Upper lobe of left lung (tissue), 6 donors: ENCODE data around the gene ARNT2. TPM values are rescaled to one million over a fixed set of nuclear protein-coding genes. Genes with fewer than 3 reads are reported as not detected.
"Not testable (repeated sequence)": the region's sequence is repeated elsewhere in the genome, so short reads cannot be mapped to it uniquely, and the experiment has no call there.

Source experiments
- ATAC-seq, 2 donors: fragments of 200-7000 bp; cut with Tn5 transposase; one replicate each; pipeline ENCODE4 v1.9.1; 2022; ENCODE audit warnings: mild to moderate bottlenecking in 2 of 2, moderate library complexity in 2 of 2; ENCODE audit not compliant: low FRiP score in 2 of 2
- DNase-seq, 2 donors: peaks; one replicate each; pipeline ENCODE4 v3.0.0-alpha.2; 2019 to 2020
- H3K27ac ChIP-seq, 4 donors: fragments of 200-600 bp; sonication (generic); one replicate each; pipeline ENCODE4 v1.5.1; 2016 to 2019
- H3K27me3 ChIP-seq, 4 donors: fragments of 200-600 bp; sonication (generic); one replicate each; pipeline ENCODE4 v1.5.1; 2017 to 2019
- H3K36me3 ChIP-seq, 4 donors: fragments of 200-600 bp; sonication (generic); one replicate each; pipeline ENCODE4 v1.5.1; 2016 to 2019
- H3K4me1 ChIP-seq, 4 donors: fragments of 200-600 bp; sonication (generic); one replicate each; pipeline ENCODE4 v1.5.1; 2018 to 2019
- H3K4me3 ChIP-seq, 4 donors: fragments of 200-600 bp; sonication (generic); one replicate each; pipeline ENCODE4 v1.5.1; 2017 to 2019; ENCODE audit warnings: mild to moderate bottlenecking in 2 of 4, moderate library complexity in 1 of 4
- H3K9me3 ChIP-seq, 4 donors: fragments of 200-600 bp; sonication (generic); one replicate each; pipeline ENCODE4 v1.5.1; 2018 to 2019
- EP300 ChIP-seq, 4 donors: sonication (generic); formaldehyde crosslinking; IDR thresholded peaks; one replicate each; pipeline ENCODE4 v1.5.1; 2017; ENCODE audit warnings: antibody characterized with exemption in 4 of 4, control low read depth in 2 of 4
- POLR2A ChIP-seq, 4 donors: fragments of 450-650 bp; IDR thresholded peaks; one replicate each; pipeline ENCODE4 v1.5.1; 2016 to 2017; ENCODE audit warnings: antibody characterized with exemption in 4 of 4, mild to moderate bottlenecking in 2 of 4
- POLR2AphosphoS5 ChIP-seq, 2 donors: sonication (generic); formaldehyde crosslinking; IDR thresholded peaks; one replicate each; pipeline ENCODE4 v1.5.1; 2017; ENCODE audit warnings: antibody characterized with exemption in 2 of 2
- WGBS, 2 donors: methylation state at CpG; one replicate each; pipeline ENCODE4 v1.1.5; 2017 to 2018; 5-methylcytosine and 5-hydroxymethylcytosine counted together
- total RNA-seq, 6 donors: library from RNA; depleted of rRNA in 4 of 6; stranded (reverse); fragments of >200 nt in 4 of 6; gene quantifications; one replicate each; pipeline versions ENCODE4 v1.1.0 to v1.2.1, GENCODE V29; 2016 to 2021
- TF ChIP-seq, protein P1 (sequence below), 6 experiments: fragments of 450-650 bp in 4 of 6; fragments of 200-600 bp in 2 of 6; sonication (generic) in 2 of 6; IDR thresholded peaks; one replicate each; pipeline ENCODE4 v1.5.1; 2016 to 2019; ENCODE audit warnings: antibody characterized with exemption in 6 of 6
- donor health status: DM: no; HTN: no; CAD: no; lungs with moderate emphysema.
- donor health status: DM: no; HTN: yes; CAD: no; lungs with severe emphysema.

Gene ARNT2
- total RNA-seq, 6 donors from 2014 or later = 4.7 to 26.9 (median 8.4) TPM

DNA sequence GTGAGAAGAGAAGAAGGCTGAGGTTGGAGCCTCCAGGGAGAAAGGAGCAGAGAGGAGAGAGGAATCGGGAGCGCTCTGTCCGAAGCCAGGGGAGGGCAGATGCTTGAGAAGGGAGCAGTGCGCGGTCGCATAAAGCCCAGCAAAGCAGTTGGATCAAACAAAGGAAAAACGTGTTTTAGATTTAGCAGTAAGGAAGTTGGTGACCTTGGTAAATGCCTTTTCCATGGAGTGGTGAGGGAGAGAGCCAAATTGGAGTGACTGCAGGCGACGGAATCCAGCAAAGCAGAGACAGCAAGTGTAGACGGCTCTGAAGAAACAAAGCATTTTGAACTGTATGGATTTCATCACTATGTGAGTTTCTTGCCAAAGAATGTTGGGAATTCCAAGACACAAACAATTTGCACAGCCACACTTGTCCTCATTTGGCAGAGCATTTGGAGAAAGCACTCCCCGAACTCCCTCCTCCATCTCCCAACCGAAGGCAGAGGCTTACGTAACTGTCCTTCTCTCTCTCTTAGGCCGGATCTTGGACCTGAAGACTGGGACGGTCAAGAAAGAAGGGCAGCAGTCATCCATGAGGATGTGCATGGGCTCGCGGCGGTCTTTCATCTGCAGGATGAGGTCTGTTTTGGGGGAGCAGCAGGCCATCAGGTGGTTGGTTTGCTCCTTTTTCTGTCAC, 103.6 kb downstream of the ARNT2 start:
- Histone ChIP-seq H3K27me3 (no peaks in the 10 kb centered on the region), H3K4me1 (peaks cover 0 to 4% (median 1%) of the 10 kb centered on the region in 4 donors), H3K27ac (peak overlapping the region in 1 of 4 donors; percentile 54), H3K9me3 (peaks cover 0 to 2% (median 0%) of the 10 kb centered on the region in 4 donors), H3K36me3 (no peaks in the 10 kb centered on the region), H3K4me3 (no peak overlapping the region)
- WGBS, 2 donors = 80 to 81% methylated on average over 18 of the region's 18 CpGs
- DNase-seq (no peak), ATAC-seq (peak in 1 of 2 donors; percentile 61)
- no peak for TF ChIP-seq EP300 (IDR thresholded peaks at IDR 0.05)
- TF ChIP-seq POLR2A (IDR thresholded peaks at IDR 0.05) = no peak
- TF ChIP-seq POLR2AphosphoS5 (IDR thresholded peaks at IDR 0.05) = peak; percentile 23 to 29
- TF ChIP-seq, protein P1, sequence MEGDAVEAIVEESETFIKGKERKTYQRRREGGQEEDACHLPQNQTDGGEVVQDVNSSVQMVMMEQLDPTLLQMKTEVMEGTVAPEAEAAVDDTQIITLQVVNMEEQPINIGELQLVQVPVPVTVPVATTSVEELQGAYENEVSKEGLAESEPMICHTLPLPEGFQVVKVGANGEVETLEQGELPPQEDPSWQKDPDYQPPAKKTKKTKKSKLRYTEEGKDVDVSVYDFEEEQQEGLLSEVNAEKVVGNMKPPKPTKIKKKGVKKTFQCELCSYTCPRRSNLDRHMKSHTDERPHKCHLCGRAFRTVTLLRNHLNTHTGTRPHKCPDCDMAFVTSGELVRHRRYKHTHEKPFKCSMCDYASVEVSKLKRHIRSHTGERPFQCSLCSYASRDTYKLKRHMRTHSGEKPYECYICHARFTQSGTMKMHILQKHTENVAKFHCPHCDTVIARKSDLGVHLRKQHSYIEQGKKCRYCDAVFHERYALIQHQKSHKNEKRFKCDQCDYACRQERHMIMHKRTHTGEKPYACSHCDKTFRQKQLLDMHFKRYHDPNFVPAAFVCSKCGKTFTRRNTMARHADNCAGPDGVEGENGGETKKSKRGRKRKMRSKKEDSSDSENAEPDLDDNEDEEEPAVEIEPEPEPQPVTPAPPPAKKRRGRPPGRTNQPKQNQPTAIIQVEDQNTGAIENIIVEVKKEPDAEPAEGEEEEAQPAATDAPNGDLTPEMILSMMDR (IDR thresholded peaks at IDR 0.05) = no peak

DNA sequence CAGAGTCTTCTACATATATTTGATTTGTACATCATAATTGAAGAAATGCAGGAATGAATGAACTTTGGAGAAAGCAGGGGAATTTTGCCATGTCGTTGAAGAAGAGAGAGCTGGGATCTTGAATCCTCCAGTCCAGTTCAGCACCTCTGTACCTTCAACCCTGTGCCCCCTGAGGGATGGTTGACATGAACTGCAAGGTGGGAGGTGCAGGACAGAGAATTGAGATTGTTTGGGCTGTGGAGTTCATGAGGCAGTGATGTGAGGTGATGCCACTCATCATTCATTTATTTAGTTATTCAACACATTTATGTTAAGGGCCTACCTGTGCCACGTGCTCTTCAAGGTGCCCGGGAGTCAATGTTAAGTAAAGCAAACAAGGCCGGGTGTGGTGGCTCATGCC, 104.6 kb downstream of the ARNT2 start:
- H3K4me3 ChIP-seq = no peak overlapping the region
- H3K4me1 ChIP-seq = peaks cover 0 to 4% (median 0%) of the 10 kb centered on the region in 4 donors
- H3K27ac ChIP-seq = no peak overlapping the region
- peaks cover 0 to 2% (median 0%) of the 10 kb centered on the region in 4 donors for H3K9me3 ChIP-seq
- no peak for DNase-seq
- H3K27me3 ChIP-seq = no peaks in the 10 kb centered on the region
- no peak for ATAC-seq
- TF ChIP-seq POLR2A (IDR thresholded peaks at IDR 0.05) = no peak
- TF ChIP-seq EP300 (IDR thresholded peaks at IDR 0.05) = no peak
- TF ChIP-seq, protein P1 (IDR thresholded peaks at IDR 0.05) = no peak
- no peak for TF ChIP-seq POLR2AphosphoS5 (IDR thresholded peaks at IDR 0.05)
- no peaks in the 10 kb centered on the region for H3K36me3 ChIP-seq
- 77 to 88% methylated on average over 1 to 4 of the region's 4 CpGs for WGBS, 2 donors

- H3K36me3 ChIP-seq = no peaks in the 10 kb centered on the region
- peaks cover 0 to 2% (median 0%) of the 10 kb centered on the region in 4 donors for H3K9me3 ChIP-seq
- 91 to 94% methylated on average over 5 of the region's 5 CpGs for WGBS, 2 donors
- no peak overlapping the region for H3K4me3 ChIP-seq
- DNase-seq (no peak), ATAC-seq (no peak)
- H3K4me1 ChIP-seq = peaks cover 0 to 4% (median 0%) of the 10 kb centered on the region in 4 donors
- H3K27ac ChIP-seq = no peak overlapping the region
- no peak for TF ChIP-seq POLR2A (IDR thresholded peaks at IDR 0.05)
- TF ChIP-seq POLR2AphosphoS5 (IDR thresholded peaks at IDR 0.05) = no peak
- no peak for TF ChIP-seq EP300 (IDR thresholded peaks at IDR 0.05)
- TF ChIP-seq, protein P1 (IDR thresholded peaks at IDR 0.05) = no peak
- H3K27me3 ChIP-seq = no peaks in the 10 kb centered on the region
Observed at GRCh38 chr15:80509800-80510199, 105.6 kb downstream of the ARNT2 start.

DNA sequence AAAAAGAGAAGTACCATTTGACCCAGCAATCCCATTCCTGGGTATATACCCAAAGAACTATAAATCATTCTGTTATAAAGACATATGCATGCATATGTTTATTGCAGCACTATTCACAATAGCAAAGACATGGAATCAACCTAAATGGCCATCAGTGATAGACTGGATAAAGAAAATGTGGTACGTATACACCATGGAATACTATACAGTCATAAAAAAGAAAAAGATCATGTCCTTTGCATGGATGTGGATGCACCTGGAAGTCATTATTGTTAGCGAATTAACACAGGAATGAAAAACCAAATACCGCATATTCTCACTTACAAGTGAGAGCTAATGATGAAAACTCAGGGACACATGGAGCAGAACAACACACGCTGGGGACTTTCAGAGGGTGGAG, 106.8 kb downstream of the ARNT2 start:
- not testable (repeated sequence) for H3K36me3 ChIP-seq, H3K27ac ChIP-seq, DNase-seq, ATAC-seq, H3K4me3 ChIP-seq, H3K27me3 ChIP-seq, H3K9me3 ChIP-seq, H3K4me1 ChIP-seq
- 97 to 98% methylated on average over 4 of the region's 4 CpGs for WGBS, 2 donors

DNA sequence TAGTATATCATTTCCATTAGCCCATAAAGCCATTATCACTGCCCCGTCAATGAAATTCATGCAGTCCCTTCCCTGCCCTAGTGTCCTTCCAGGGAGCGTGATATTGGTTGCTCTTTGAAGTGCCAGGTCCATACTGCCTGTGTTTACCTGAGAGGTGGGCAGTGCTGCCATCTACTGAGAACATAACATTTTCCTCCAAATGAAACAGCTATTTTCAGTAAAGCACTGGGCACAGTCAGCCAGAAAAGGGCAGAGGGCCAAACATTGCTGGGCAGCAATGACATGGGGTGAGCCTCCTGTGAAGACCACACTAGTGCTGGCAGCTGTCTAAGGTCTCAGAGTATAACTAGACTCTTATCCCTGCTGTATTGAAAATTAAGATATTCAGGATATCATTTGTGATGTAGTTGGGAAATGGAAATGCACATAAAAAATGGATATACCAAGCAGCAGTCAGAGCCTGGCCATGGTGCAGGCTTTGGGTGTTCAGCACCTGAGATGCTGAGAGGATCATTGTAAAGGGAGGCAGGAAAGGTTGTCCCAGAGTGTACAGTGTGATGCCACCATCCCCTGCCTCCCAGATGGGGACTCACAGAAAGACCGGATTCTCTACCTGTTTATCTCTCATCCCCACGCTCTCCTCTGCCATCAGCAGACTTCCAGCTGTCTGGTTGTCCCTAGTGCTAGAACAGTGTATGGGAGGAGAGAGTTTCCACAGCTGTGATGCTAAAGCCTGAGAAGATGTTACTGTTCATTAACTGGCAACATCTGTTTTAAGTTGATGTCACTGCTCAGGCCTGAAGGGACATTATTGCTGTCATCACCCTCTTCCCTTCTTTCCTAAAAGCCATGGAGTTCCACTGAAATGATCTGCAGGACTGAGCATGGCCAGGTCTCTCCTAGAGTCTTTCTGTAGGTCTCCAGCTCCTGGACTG, 108.8 kb downstream of the ARNT2 start:
- H3K9me3 ChIP-seq = no peaks in the 10 kb centered on the region
- H3K27me3 ChIP-seq = no peaks in the 10 kb centered on the region
- H3K4me1 ChIP-seq = peaks cover 0 to 3% (median 0%) of the 10 kb centered on the region in 4 donors
- DNase-seq (no peak), ATAC-seq (peak in 1 of 2 donors; percentile 12)
- TF ChIP-seq POLR2AphosphoS5 (IDR thresholded peaks at IDR 0.05) = no peak
- TF ChIP-seq, protein P1 (IDR thresholded peaks at IDR 0.05) = no peak
- no peak overlapping the region for H3K27ac ChIP-seq
- H3K4me3 ChIP-seq = no peak overlapping the region
- whole genome bisulfite sequencing, 2 donors = 83 to 90% methylated on average over 4 of the region's 4 CpGs
- no peaks in the 10 kb centered on the region for H3K36me3 ChIP-seq
